Measurements from ENCODE around the gene MGST1.

- no peak for TF ChIP-seq EZH2 (IDR thresholded peaks at IDR 0.05; ENCODE audit: insufficient read depth, poor library complexity, severe bottlenecking)
- no peak for TF ChIP-seq EZH2phosphoT487 (IDR thresholded peaks at IDR 0.05; ENCODE audit: insufficient read depth, low read depth)
These were observed at the start of gene MGST1 for GRCh38 chr12:16347391-16348298.

Data from GM23248 (cell line).